Dedifferentiated amniotic fluid mesenchymal stem cell (primary cell): ENCODE results near the gene FAXDC2.
A peak's percentile ranks its signal among the peaks of the same experiment; 100 is the strongest.
"Not testable (repeated sequence)": the region's sequence is repeated elsewhere in the genome, so short reads cannot be mapped to it uniquely, and the experiment has no call there.

Source experiments
- DNase-seq: peaks from one replicate; pipeline ENCODE4 v3.0.0-alpha.2; 2016; ENCODE audit errors: extremely low spot score

The FAXDC2 gene

GRCh38 chr5:154830596-154830995 is 19.8 kb downstream of the FAXDC2 start:
- no peak for DNase-seq

- DNase-seq = no peak
Observed at GRCh38 chr5:154830219-154830595, 20.2 kb downstream of the FAXDC2 start.

GRCh38 chr5:154829589-154830218 is 20.7 kb downstream of the FAXDC2 start:
- DNase-seq = no peak

GRCh38 chr5:154829181-154829588 is 21.2 kb downstream of the FAXDC2 start:
- DNase-seq = no peak

- no peak for DNase-seq
Observed at GRCh38 chr5:154824070-154824469, 26.3 kb downstream of the FAXDC2 start.

- no peak for DNase-seq
Observed at GRCh38 chr5:154823605-154824004, 26.8 kb downstream of the FAXDC2 start.

GRCh38 chr5:154822896-154823295 is 27.5 kb downstream of the FAXDC2 start:
- DNase-seq = not testable (repeated sequence)

- no peak for DNase-seq
Observed at GRCh38 chr5:154820383-154820782, 30.0 kb downstream of the FAXDC2 start.

GRCh38 chr5:154819546-154819945 is 30.9 kb downstream of the FAXDC2 start:
- no peak for DNase-seq

GRCh38 chr5:154818471-154819116 is 31.8 kb downstream of the FAXDC2 start:
- DNase-seq = no peak

- no peak for DNase-seq
Observed at GRCh38 chr5:154817815-154818214, 32.6 kb downstream of the FAXDC2 start.

GRCh38 chr5:154816891-154817492 is 33.4 kb downstream of the FAXDC2 start:
- no peak for DNase-seq

- DNase-seq = no peak
Observed at GRCh38 chr5:154815684-154816247, 34.6 kb downstream of the FAXDC2 start.

- DNase-seq = no peak
Observed at GRCh38 chr5:154815025-154815424, 35.4 kb downstream of the FAXDC2 start.

GRCh38 chr5:154813736-154814135 is 36.7 kb downstream of the FAXDC2 start:
- DNase-seq = no peak

GRCh38 chr5:154813158-154813557 is 37.2 kb downstream of the FAXDC2 start:
- no peak for DNase-seq

GRCh38 chr5:154811653-154812465 is 38.5 kb downstream of the FAXDC2 start:
- peak; percentile 71 for DNase-seq

GRCh38 chr5:154811239-154811638 is 39.2 kb downstream of the FAXDC2 start:
- DNase-seq = no peak

- DNase-seq = no peak
Observed at GRCh38 chr5:154806176-154806575, 44.2 kb downstream of the FAXDC2 start.

- no peak for DNase-seq
Observed at GRCh38 chr5:154802050-154802449, 48.4 kb downstream of the FAXDC2 start.

GRCh38 chr5:154801083-154801482 is 49.3 kb downstream of the FAXDC2 start:
- DNase-seq = no peak

GRCh38 chr5:154800582-154800981 is 49.8 kb downstream of the FAXDC2 start:
- DNase-seq = no peak
